ENCODE data around the gene SPACA7.

SPACA7 gene

DNA sequence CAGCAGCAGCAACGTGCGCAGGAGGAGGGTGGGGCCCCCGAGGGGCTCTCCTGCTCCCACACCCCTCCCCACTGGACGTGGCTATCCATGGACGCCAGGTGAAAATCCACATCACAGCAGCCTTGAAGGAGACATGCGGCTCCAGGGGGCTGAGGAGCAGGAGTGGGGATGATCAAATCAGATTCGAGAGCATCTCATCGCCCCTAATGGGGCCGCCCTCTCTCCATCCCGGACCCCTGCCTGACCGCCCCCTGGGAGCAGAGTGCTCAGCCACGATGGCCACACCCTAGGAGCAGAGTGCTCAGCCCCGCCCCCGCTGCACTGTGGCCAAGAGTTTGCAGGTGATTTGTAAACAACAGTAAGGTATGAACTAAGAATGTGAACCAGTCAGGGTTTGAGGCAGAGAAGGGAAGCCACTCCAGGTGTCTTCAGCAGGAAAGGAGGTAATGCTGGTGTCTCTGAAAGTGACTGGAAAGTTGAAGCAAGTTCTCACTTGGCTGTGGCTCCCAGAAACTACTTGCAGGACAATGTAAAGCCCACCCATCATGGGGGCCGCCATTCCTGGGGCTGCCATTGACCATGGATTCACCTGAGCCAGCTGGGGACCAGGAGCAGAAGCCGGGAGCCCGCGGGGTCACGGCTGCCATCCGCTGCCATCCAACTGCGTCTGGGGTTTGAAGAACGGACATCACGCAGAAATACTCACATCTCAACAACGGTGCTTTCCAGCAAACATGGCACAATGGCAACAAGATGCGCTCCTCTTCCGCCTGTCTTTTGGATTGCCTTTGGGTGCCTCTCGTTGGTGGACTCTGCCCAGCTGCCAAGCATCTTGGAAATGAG, 71.8 kb downstream of the SPACA7 start:
- DNase-seq (ENCODE audit: low read depth, low spot score), result no peak

- DNase-seq (ENCODE audit: low read depth, low spot score), result no peak
Measured at GRCh38 chr13:112448621-112449544, 72.7 kb downstream of the SPACA7 start.

DNA sequence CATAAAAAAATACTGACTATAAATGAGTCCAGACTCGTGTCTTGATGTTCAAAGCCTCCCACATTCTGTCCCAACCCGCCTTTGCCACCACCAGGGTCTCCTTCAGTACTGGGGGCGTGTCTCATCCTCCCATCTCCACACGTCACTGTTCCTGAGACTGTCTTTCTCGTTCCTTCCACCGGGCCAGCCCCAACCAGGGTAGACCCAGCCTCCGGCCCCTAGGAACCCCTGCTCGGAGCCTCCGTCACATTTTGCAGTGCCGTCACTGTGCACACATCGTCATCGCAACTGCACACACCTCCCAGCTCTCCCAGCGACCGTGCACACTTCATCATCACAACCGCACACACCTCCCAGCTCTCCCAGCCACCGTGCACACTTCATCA, 73.4 kb downstream of the SPACA7 start:
- DNase-seq (ENCODE audit: low read depth, low spot score), result no peak

GRCh38 chr13:112450118-112450903, 74.2 kb downstream of the SPACA7 start:
- DNase-seq (ENCODE audit: low read depth, low spot score), result no peak

DNA sequence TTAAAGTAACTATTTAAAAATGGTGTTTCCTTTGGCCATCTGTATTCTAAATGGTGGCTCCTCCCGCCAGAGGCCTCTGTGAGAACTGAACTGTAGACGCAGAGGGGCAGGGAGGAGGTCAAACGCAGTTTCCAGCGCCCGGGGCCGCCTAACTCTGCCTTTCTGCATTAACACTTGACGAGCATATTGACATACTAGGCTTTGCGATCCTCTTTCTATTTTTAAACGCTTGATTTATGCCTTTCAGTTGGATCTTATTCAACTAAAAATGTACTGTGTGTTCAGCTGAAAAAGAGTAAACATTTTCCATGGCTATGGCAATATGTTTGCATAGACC, 74.7 kb downstream of the SPACA7 start:
- DNase-seq (ENCODE audit: low read depth, low spot score), result no peak

GRCh38 chr13:112451512-112452379, 75.6 kb downstream of the SPACA7 start:
- DNase-seq (ENCODE audit: low read depth, low spot score), result no peak

DNA sequence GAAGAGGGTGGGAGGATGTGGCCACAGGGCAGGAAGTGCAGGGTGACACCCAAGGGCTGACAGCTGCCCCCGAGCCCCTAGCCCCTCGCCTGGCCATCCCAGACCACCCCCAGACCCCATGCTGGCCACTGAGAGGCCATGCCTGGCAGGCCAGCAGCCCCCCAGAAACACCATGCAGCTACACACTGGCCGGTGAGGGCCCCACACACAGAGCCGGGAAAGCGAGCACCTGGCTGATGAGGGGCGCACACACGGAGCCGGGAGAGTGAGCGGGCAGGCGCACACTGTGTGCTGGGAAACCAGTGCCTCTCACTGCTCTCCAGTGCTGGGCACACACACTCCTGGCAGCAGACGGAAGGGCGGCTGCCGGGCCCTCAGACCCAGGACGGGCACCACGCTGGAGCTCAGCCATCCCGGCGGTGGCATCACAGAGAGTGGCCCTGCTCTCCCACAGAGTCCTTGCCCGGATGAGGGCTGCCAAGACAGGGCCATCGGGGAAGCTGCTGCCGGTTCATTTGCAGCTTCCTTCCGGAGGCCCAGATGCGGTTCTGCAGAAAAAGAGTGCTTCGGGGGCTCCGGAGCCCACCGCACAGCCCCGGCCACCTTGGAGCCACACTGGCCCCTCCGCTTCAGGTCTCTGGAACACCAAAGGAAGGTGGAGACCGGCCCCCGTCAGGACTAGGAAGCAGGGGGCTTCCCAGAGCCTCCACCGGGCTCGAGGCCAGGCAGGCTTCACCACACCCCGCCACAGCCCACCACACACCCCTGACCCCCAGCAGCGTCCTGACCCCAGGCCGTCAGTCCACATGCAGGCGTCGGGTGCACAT, 76.4 kb downstream of the SPACA7 start:
- DNase-seq (ENCODE audit: low read depth, low spot score), result no peak

- no peak for DNase-seq (ENCODE audit: low read depth, low spot score)
Measured at GRCh38 chr13:112453207-112453829, 77.2 kb downstream of the SPACA7 start.

GRCh38 chr13:112453874-112454647, 77.9 kb downstream of the SPACA7 start:
- DNase-seq (ENCODE audit: low read depth, low spot score), result no peak

DNA sequence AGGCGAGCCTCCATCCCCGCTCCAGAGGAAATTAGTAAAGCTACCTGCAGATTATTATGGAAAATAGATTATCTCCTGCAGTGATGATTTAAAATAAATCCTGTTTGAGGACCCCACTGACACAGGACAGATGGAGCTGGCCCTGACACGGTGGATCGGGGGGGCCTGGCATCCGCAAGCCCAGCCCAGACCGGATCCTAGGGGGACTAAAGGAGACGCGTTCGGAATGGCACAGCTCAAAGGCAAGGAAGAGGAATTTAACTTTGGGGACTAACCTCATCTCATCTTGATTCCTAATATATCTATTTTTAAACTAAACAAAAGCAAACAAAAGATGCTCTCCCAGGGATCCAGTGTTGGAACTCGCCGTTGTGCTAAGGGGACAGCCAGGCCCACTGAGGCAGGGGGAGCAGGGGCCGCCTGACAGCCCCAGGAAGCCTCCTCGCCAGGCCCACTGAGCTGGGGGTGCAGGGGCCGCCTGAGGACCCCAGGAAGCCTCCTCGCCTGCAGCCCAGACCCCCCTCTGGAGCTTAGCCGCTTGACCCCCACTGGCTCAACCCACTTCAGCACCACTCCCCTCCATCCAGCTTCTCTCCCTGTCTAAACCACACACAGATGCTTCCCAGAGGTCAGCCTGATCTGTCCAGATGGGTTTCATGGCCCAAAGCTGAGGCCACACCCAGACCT, 78.6 kb downstream of the SPACA7 start:
- no peak for DNase-seq (ENCODE audit: low read depth, low spot score)

DNA sequence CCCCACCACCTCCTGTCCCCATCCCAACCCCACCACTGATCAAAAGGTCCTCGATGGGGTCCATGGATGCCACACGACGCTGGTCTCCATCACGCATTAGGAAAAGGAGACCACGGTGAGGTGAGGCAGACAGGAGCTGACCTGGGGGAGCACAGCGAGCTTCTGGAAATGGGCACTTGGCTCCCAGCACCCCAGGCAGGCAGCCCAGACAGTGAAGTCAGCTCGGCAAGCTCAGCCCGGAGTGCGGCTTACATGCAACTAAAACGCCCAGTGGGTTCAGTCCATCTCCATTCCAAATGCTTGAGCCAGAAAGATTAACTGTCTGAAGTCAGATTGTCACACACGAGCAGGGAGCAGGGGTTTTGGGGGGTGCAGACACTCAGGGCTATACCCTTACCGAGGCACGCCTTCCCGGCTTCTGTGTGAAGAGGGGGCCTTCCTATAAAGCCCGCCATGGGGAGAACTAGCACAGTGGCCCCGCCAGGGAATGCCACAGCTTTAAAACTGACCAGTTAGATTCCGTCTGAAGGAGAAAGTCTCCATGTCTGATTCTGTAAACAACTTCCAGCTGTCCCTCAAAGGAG, 79.4 kb downstream of the SPACA7 start:
- no peak for DNase-seq (ENCODE audit: low read depth, low spot score)

GRCh38 chr13:112456138-112457056, 80.2 kb downstream of the SPACA7 start:
- no peak for DNase-seq (ENCODE audit: low read depth, low spot score)

DNA sequence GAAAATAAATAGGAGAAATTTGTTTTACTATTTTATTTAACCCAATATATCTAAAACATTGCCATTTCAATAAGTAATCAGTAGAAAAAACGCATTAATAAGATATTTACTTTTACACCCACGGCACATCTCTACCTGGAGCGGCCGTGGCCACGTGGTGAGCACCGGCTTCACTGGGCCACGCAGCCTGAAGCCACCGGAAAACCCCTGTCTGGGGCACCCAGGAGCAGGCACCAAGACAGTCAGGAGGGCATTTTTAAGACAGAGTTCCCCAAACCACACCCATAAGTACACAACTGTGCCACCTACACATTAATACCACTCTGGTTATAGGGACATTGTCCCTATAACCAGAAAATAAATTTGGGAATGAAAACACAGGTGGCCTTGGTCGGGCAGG, 80.9 kb downstream of the SPACA7 start:
- no peak for DNase-seq (ENCODE audit: low read depth, low spot score)

DNA sequence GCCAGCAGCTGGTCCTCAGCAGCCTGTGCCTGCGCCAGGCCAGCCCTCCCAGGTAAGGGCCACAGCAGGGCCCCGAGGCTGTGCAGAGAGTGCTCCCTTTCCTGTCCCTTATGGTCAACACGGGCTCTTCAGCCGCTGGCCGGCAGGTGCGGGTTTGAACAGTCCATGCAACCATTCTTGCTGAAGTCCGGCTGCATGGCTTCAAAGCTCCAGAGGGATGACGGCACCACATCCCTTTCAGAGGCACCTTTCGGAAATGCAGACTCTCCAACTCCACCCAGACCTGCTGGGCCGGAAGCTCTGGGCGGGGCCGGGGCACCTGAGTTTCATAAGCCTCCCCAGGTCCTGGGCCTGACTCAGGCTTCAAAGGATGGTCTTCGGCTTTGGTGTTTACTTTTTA, 81.3 kb downstream of the SPACA7 start:
- no peak for DNase-seq (ENCODE audit: low read depth, low spot score)

DNA sequence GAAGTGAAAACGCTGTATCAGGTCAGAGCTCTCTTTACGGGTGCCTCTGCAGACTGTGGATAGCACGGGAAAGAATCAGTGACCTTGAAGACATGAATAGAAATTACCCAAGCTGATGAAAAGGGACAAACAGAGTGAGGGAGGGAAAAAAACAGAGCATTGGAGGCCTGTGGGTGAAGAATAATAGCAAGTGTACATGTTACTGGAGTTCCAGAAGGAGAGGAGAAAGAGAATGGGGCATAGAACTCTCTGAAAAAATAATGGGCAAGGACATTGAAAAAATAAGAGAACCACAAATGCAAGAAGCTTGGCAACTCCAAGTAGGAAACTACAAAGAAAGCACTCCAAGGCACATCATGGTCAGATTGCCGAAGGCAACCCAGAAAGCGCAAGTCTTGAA, 86.3 kb downstream of the SPACA7 start:
- no peak for DNase-seq (ENCODE audit: low read depth, low spot score)

DNA sequence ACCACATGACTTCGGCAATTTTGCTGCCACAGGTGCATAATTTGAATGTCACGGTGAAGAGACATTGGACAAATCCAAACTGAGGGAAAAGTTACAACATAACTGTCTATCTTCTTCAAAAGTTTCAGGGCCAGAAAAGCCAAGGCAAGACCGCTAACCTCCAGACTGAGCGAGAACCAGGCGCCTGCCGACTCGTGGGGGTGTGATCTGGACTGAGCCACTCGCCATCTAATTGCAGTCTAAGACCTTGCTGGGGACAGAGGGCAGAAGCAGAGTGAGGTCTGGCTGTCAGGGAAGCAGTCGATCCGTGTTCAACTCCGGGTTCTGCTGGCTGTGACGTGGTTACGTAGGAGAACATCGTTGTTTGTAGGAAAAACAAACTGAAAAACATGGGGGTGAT, 88.6 kb downstream of the SPACA7 start:
- DNase-seq (ENCODE audit: low read depth, low spot score), result no peak

All from iPS DF 19.7 (cell line).